Mucosa of descending colon (tissue), 3 donors: ENCODE data around the gene FXN. TPM values are rescaled to one million over a fixed set of nuclear protein-coding genes. Genes with fewer than 3 reads are reported as not detected.
"Not testable (repeated sequence)": the region's sequence is repeated elsewhere in the genome, so short reads cannot be mapped to it uniquely, and the experiment has no call there.

Experiments used
- ATAC-seq: fragments of 200-7000 bp; cut with Tn5 transposase; one replicate; pipeline ENCODE4 v1.9.1; 2020; ENCODE audit warnings: mild to moderate bottlenecking, moderate library complexity
- DNase-seq, 3 donors: peaks; one replicate each; pipeline ENCODE4 v3.0.0-alpha.2; 2020
- H3K36me3 ChIP-seq: fragments of 200-600 bp; one replicate; pipeline ENCODE4 v1.8.0; 2021; ENCODE audit warnings: low read depth, mild to moderate bottlenecking
- H3K4me1 ChIP-seq: fragments of 200-600 bp; one replicate; pipeline ENCODE4 v1.8.0; 2021; ENCODE audit warnings: low read depth, mild to moderate bottlenecking
- H3K4me3 ChIP-seq: fragments of 200-600 bp; one replicate; pipeline ENCODE4 v1.8.0; 2021; ENCODE audit warnings: mild to moderate bottlenecking
- H3K9me3 ChIP-seq: fragments of 200-600 bp; one replicate; pipeline ENCODE4 v1.8.0; 2021; ENCODE audit warnings: mild to moderate bottlenecking
- intact Hi-C, 2 donors: fragments of 100-400 bp; cut with DNase I in 1 of 2; cut with micrococcal nuclease in 1 of 2; formaldehyde crosslinking; loops; one replicate each; pipeline versions ENCODE4 v1.11.0 to v1.11.1; 2022; cut with DNase I, micrococcal nuclease
- total RNA-seq, 3 donors: library from RNA; stranded (reverse); fragmentation: NEBNext Ultra II Directional in 2 of 3; extraction: Animal tissue kit (Norgen Biotek cat#: 25700) in 2 of 3; gene quantifications; one replicate each; pipeline versions ENCODE4 v1.2.1 to v1.2.4, GENCODE V29; 2021 to 2023
- TF ChIP-seq, protein P1 (sequence below): fragments of 200-600 bp; IDR thresholded peaks from one replicate; pipeline ENCODE4 v1.8.0; 2022; ENCODE audit warnings: antibody characterized with exemption, mild to moderate bottlenecking
- donor health status: DM: no; HTN: no; CAD: no; lungs with moderate emphysema.
- donor health status: DM: no; HTN: no; CAD: no.
- donor health status: DM: no; HTN: yes; CAD: no.

Gene FXN
- total RNA-seq, 3 donors from 2014 or later = 9.3 to 11.0 (median 10.2) TPM

DNA sequence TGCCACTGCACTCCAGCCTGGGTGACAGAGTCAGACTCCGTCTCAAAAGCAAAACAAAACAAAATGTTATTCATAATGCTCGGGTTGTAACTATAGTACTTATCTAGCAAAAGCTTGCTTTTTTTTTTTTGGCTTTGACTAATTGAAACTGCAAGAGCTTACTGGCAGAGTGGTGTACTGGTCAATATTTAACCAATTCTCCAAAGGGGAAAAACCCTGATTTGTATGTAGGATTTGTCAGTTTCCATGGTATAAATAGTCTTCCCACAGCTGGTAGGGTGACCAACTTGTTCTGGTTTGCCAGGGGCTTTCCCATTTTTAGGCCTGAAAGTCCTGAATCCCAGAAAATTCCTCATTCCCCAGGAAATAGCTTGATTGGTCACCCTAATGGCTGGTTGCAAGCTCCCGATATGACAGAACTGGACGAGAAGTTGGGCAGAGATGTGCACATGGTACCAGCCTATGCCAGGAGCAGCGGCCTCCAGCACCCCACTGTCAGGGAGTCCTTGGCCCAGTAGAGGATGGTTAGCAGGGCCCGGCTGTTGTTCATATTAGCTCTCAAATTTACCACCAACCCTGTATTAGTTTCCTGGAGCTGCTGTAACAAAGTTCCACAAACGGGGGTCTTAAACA lies 58.0 kb downstream of the FXN start:
- TF ChIP-seq, protein P1, sequence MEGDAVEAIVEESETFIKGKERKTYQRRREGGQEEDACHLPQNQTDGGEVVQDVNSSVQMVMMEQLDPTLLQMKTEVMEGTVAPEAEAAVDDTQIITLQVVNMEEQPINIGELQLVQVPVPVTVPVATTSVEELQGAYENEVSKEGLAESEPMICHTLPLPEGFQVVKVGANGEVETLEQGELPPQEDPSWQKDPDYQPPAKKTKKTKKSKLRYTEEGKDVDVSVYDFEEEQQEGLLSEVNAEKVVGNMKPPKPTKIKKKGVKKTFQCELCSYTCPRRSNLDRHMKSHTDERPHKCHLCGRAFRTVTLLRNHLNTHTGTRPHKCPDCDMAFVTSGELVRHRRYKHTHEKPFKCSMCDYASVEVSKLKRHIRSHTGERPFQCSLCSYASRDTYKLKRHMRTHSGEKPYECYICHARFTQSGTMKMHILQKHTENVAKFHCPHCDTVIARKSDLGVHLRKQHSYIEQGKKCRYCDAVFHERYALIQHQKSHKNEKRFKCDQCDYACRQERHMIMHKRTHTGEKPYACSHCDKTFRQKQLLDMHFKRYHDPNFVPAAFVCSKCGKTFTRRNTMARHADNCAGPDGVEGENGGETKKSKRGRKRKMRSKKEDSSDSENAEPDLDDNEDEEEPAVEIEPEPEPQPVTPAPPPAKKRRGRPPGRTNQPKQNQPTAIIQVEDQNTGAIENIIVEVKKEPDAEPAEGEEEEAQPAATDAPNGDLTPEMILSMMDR = no peak
- H3K9me3 ChIP-seq = no peaks in the 10 kb centered on the region
- intact Hi-C loops = no loop called here
- no peak overlapping the region for H3K4me3 ChIP-seq
- H3K36me3 ChIP-seq = no peaks in the 10 kb centered on the region
- peaks cover 28% of the 10 kb centered on the region for H3K4me1 ChIP-seq
- ATAC-seq (peak; percentile 68), DNase-seq (no peak)

- DNase-seq, H3K9me3 ChIP-seq, H3K4me3 ChIP-seq, intact Hi-C loops, ATAC-seq, H3K36me3 ChIP-seq: not testable (repeated sequence)
- peaks cover 30% of the 10 kb centered on the region for H3K4me1 ChIP-seq
Measured at GRCh38 chr9:69094361-69095135, 59.0 kb downstream of the FXN start.

DNA sequence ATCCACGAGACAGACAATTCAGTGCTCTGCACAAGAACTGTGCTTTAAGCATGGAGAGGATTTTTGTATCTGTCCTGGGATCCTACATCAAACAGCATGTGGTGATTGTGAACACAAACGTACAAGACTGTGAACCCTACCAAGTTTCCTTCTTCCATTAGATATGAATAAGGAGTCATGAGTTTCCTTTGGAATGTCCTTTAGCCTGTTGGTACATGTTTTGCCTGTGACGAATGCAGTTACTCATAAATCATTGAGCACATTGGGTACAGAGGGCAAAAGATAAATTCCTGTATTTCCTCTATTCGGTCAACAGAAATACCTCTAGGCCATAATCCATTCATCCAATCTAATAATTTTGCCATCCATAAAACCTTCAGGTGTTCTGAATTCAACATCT lies 61.5 kb downstream of the FXN start:
- intact Hi-C loops = no loop called here
- peak; percentile 89 for ATAC-seq
- Histone ChIP-seq H3K4me1 (peaks cover 30% of the 10 kb centered on the region), H3K36me3 (no peaks in the 10 kb centered on the region), H3K9me3 (no peaks in the 10 kb centered on the region), H3K4me3 (no peak overlapping the region)
- DNase-seq = peak in 1 of 3 donors; percentile 53
- TF ChIP-seq, protein P1 = no peak

DNA sequence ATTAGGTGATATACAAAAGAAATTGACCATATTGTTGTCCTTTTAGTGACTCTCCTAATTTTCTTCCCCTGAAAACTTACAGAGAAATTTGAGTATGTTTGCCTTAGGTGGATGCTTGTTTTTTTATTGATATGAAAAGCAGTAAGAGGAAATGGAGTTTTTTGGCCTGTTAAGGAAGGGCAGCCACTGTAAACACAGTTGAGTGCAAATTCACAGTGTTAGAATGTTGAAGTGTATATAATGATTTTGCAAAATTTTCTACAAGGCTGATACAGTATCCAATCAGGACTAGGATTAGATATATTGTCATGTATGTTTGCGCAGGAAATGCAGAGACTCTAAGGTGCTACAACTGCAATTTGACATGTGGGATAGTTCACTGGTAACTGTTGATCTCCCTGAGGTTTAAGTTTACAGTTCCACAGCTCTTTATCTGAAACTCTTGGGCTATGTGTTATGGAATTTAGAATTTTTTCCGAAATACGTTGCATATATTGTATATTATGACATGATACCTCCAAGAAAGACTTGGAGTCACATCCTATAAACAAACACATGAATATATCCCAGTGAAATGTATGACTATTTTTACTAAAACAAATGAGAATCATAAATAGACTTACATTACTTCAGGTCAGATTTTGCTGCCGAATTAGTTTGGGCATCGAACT lies 62.5 kb downstream of the FXN start:
- no peak for DNase-seq
- intact Hi-C loops = no loop called here
- no peaks in the 10 kb centered on the region for H3K36me3 ChIP-seq
- TF ChIP-seq, protein P1 = no peak
- peaks cover 27% of the 10 kb centered on the region for H3K4me1 ChIP-seq
- H3K9me3 ChIP-seq = no peaks in the 10 kb centered on the region
- peak; percentile 43 for ATAC-seq
- no peak overlapping the region for H3K4me3 ChIP-seq

- intact Hi-C loops, ATAC-seq, H3K9me3 ChIP-seq, H3K36me3 ChIP-seq, DNase-seq, H3K4me3 ChIP-seq: not testable (repeated sequence)
- H3K4me1 ChIP-seq = peaks cover 21% of the 10 kb centered on the region
Measured at GRCh38 chr9:69103348-69103996, 67.9 kb downstream of the FXN start.

GRCh38 chr9:69104830-69105527 lies 69.4 kb downstream of the FXN start:
- Histone ChIP-seq H3K36me3 (no peaks in the 10 kb centered on the region), H3K4me3 (no peak overlapping the region), H3K9me3 (no peaks in the 10 kb centered on the region), H3K4me1 (peaks cover 18% of the 10 kb centered on the region)
- DNase-seq (peak; percentile 89 to 93 (median 90)), ATAC-seq (peak; percentile 100)
- TF ChIP-seq, protein P1 = no peak
- intact Hi-C loops = loop anchor here in 1 of 2 donors (5.0 kb wide), 1 partner anchor 48 kb away; no protein-coding TSS in a partner anchor
